ENCODE measurements around the gene BCL11B.

BCL11B gene

DNA sequence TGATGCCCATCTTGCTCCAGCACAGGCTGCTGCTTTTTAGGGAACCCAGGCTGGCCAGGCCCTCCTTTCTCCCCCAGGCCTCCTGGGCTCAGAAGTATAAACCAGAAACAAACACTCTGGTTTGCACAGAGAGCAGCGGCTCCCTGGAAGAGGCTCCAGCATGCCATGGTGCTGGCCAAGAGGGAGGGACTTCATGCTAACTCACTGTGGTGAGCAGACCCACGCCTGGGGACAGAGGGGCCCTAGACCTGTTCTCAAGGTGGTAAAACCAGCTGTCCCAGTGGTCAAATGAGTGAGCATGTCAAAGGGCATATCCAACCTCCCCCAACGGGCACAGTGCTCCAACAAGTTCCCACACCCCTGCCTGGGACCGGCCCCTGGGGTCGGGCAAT, 15.5 kb downstream of the BCL11B start:
- no peak overlapping the region for H3K4me3 ChIP-seq (IDR thresholded peaks at IDR 0.05; ENCODE audit: insufficient read depth, low read depth, low read length)
- TF ChIP-seq, protein P1, sequence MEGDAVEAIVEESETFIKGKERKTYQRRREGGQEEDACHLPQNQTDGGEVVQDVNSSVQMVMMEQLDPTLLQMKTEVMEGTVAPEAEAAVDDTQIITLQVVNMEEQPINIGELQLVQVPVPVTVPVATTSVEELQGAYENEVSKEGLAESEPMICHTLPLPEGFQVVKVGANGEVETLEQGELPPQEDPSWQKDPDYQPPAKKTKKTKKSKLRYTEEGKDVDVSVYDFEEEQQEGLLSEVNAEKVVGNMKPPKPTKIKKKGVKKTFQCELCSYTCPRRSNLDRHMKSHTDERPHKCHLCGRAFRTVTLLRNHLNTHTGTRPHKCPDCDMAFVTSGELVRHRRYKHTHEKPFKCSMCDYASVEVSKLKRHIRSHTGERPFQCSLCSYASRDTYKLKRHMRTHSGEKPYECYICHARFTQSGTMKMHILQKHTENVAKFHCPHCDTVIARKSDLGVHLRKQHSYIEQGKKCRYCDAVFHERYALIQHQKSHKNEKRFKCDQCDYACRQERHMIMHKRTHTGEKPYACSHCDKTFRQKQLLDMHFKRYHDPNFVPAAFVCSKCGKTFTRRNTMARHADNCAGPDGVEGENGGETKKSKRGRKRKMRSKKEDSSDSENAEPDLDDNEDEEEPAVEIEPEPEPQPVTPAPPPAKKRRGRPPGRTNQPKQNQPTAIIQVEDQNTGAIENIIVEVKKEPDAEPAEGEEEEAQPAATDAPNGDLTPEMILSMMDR (conservative IDR thresholded peaks at IDR 0.05; ENCODE audit: low read depth, low read length), result no peak
- H3K27ac ChIP-seq, result no peak overlapping the region
- H4K20me1 ChIP-seq (ENCODE audit: insufficient read depth), result no peaks in the 10 kb centered on the region
- H3K27me3 ChIP-seq (ENCODE audit: insufficient read depth, low read depth), result no peaks in the 10 kb centered on the region
- H3K4me1 ChIP-seq (ENCODE audit: low read depth, poor library complexity, severe bottlenecking), result no peaks in the 10 kb centered on the region
- H2AFZ ChIP-seq (ENCODE audit: low read depth), result no peak overlapping the region
- H3K79me2 ChIP-seq (ENCODE audit: insufficient read depth, low read depth), result peaks cover 7% of the 10 kb centered on the region
- H3K9ac ChIP-seq, result no peak overlapping the region
- H3K4me2 ChIP-seq, result no peak overlapping the region
- no peaks in the 10 kb centered on the region for H3K36me3 ChIP-seq (ENCODE audit: insufficient read depth)

DNA sequence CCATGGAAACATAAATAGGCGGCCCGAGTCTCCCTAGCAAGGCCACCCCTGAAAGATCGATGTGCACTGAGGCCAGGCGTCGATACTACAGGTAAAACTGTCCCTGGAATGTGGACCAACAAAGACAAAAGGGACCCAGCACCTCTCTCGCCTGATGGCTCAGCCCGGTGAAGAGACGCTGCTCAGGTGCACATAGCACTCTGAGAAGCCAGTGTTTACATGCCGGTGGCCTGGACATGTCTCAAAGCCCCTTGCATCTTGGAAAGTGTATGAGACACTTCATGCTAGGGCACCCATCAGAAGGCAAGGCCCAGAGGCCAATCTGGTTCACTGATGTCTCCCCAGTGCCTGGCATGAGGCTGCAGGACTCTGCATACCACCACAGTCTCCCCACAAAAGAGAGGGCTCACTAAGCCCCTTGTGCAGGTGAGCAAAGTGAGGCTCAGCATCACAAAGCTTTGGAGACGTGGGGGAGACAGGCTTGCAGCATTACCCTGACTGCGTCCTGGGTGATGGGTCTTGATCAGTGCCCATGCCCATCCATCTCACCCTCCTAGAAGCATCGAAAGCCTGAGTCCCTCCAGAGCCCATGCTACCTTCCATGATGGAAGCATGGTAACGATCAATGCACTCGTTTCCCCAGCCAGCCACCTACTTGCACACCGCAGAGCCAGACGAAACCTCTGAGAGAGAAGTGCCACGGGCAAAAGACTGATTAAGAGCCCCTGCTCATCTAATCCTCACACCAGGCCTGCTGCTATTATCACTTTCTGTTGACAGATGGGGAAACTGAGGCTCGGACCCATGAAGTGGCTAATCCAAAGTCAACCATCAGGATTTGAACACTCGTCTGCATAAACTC, 16.1 kb downstream of the BCL11B start:
- Histone ChIP-seq H3K4me1 (ENCODE audit: low read depth, poor library complexity, severe bottlenecking) (no peaks in the 10 kb centered on the region), H4K20me1 (ENCODE audit: insufficient read depth) (no peaks in the 10 kb centered on the region), H3K27ac (no peak overlapping the region), H3K4me2 (no peak overlapping the region), H3K9ac (no peak overlapping the region), H3K36me3 (ENCODE audit: insufficient read depth) (no peaks in the 10 kb centered on the region), H2AFZ (ENCODE audit: low read depth) (no peak overlapping the region), H3K4me3 (IDR thresholded peaks at IDR 0.05; ENCODE audit: insufficient read depth, low read depth, low read length) (no peak overlapping the region), H3K79me2 (ENCODE audit: insufficient read depth, low read depth) (peaks cover under 1% of the 10 kb centered on the region), H3K27me3 (ENCODE audit: insufficient read depth, low read depth) (no peaks in the 10 kb centered on the region)
- TF ChIP-seq, protein P1 (conservative IDR thresholded peaks at IDR 0.05; ENCODE audit: low read depth, low read length), result no peak

DNA sequence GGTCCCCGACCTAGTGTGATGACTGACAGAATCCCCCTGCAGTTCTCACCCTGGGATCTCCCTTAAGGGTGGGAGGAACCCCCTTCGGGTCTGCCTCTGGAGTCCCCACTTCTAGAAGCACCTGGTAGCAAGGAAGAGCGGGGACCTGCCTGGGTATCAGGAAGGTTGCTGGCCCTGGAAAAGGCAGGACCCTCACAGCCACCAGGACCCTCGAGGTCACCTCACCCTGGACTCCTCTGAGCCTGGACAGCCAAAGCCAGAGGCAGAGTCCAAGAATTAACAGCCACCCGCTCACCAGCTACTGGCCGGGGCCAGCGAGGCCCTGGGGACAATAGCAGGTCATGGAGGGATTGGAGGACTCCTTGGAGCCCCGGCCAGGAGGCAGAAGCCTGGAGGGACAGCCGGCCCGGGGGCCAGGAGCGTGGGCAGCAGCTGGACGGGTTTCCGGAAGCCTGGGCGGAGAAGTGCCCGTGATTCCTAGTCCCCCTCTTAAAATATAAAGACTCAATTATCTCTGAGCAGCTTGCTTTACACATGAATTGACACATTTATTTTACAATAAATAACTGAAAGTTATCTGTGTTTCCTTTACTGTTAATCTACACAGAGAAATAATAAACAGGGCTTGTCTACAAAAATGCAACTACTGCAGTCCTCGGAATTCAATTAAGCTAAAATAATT, 17.5 kb downstream of the BCL11B start:
- H3K36me3 ChIP-seq (ENCODE audit: insufficient read depth), result no peaks in the 10 kb centered on the region
- H3K4me1 ChIP-seq (ENCODE audit: low read depth, poor library complexity, severe bottlenecking), result no peaks in the 10 kb centered on the region
- no peaks in the 10 kb centered on the region for H4K20me1 ChIP-seq (ENCODE audit: insufficient read depth)
- TF ChIP-seq, protein P1 (conservative IDR thresholded peaks at IDR 0.05; ENCODE audit: low read depth, low read length), result no peak
- H3K9ac ChIP-seq, result no peak overlapping the region
- no peak overlapping the region for H3K4me3 ChIP-seq (IDR thresholded peaks at IDR 0.05; ENCODE audit: insufficient read depth, low read depth, low read length)
- H2AFZ ChIP-seq (ENCODE audit: low read depth), result no peak overlapping the region
- H3K4me2 ChIP-seq, result no peak overlapping the region
- H3K79me2 ChIP-seq (ENCODE audit: insufficient read depth, low read depth), result no peaks in the 10 kb centered on the region; the same call in 1 of the 2 replicates
- H3K27me3 ChIP-seq (ENCODE audit: insufficient read depth, low read depth), result no peaks in the 10 kb centered on the region
- H3K27ac ChIP-seq, result no peak overlapping the region

DNA sequence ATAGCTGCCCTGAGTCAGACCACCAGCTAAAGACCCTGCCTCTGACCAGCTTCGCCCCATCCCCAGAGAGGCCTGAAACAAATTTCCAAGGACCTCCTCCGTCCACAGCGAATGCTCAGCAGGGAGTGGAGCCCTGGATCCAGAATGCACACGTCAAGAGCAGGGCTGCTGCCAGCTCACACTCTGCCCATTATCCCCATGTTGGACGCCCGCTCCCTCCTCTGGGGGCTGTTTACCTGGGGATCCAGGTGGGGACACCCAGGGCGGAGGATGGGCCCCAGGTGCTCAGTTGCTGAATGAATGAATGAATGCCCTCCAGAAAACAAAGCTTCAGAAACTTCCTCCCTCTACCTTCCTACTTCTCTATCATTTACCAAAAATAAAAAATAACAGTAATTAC, 18.1 kb downstream of the BCL11B start:
- H3K9ac ChIP-seq, result no peak overlapping the region
- TF ChIP-seq, protein P1 (conservative IDR thresholded peaks at IDR 0.05; ENCODE audit: low read depth, low read length), result no peak
- no peaks in the 10 kb centered on the region for H3K27me3 ChIP-seq (ENCODE audit: insufficient read depth, low read depth)

More for the DNA sequence above, 18.1 kb downstream of the BCL11B start:
- no peaks in the 10 kb centered on the region for H3K4me1 ChIP-seq (ENCODE audit: low read depth, poor library complexity, severe bottlenecking)
- H3K79me2 ChIP-seq (ENCODE audit: insufficient read depth, low read depth), result no peaks in the 10 kb centered on the region; the same call in 1 of the 2 replicates
- H3K4me3 ChIP-seq (IDR thresholded peaks at IDR 0.05; ENCODE audit: insufficient read depth, low read depth, low read length), result no peak overlapping the region
- H3K36me3 ChIP-seq (ENCODE audit: insufficient read depth), result no peaks in the 10 kb centered on the region
- no peaks in the 10 kb centered on the region for H4K20me1 ChIP-seq (ENCODE audit: insufficient read depth)
- no peak overlapping the region for H3K27ac ChIP-seq
- H2AFZ ChIP-seq (ENCODE audit: low read depth), result no peak overlapping the region
- no peak overlapping the region for H3K4me2 ChIP-seq

Measured in KMS-11 (cell line).